AG04449 (cell line): ENCODE results near the gene MADD.

Experiments used
- CTCF ChIA-PET: fragments of 350-600 bp; formaldehyde crosslinking; extraction: SDS; loops from one replicate; lab custom pipeline; 2021; ENCODE audit warnings: antibody characterized with exemption; lab: Yijun Ruan, JAX
- POLR2A ChIA-PET: fragments of 400-600, 350-600 bp; formaldehyde crosslinking; extraction: SDS; loops from one replicate; lab custom pipeline; 2020; ENCODE audit warnings: antibody characterized with exemption, inconsistent platforms; lab: Yijun Ruan, JAX
- DNase-seq: peaks from one replicate; pipeline ENCODE4 v3.0.0-alpha.2; 2010; ENCODE audit warnings: low read depth, low spot score
- H3K4me3 ChIP-seq: 2 replicates; pipeline ENCODE4 v1.5.1; 2011; ENCODE audit warnings: low read depth, mild to moderate bottlenecking, control low read depth, low read length
- CTCF ChIP-seq: IDR thresholded peaks from one replicate; pipeline ENCODE4 v1.5.1; 2011; ENCODE audit warnings: mild to moderate bottlenecking, moderate library complexity, low read length, control low read depth, inconsistent platforms; ENCODE audit not compliant: insufficient read depth; ENCODE audit errors: missing control alignments

Gene MADD

GRCh38 chr11:47336595-47336994 lies 66.7 kb downstream of the MADD start:
- ChIA-PET CTCF (interaction anchor here (1.0 to 1.1 kb wide), 4 partner anchors 18 to 159 kb away, joined by 3 to 5 read pairs (median 4); partner anchors contain the start of gene ARFGAP2), POLR2A (no interaction called here)
- H3K4me3 ChIP-seq: no peak overlapping the region
- TF ChIP-seq CTCF: no peak
- no peak for DNase-seq

- no peak for DNase-seq
- CTCF ChIA-PET: interaction anchor here (1.0 to 1.1 kb wide), 3 partner anchors 17 to 160 kb away, joined by 3 to 5 read pairs (median 4); partner anchors contain the start of gene ARFGAP2
Measured at GRCh38 chr11:47337229-47337924, 67.4 kb downstream of the MADD start.

GRCh38 chr11:47338396-47339241 lies 68.7 kb downstream of the MADD start:
- ChIA-PET POLR2A (no interaction called here), CTCF (interaction anchor here (1.3 kb wide), 1 partner anchor 15 kb away, joined by 3 read pairs; no protein-coding TSS in a partner anchor)
- no peak for DNase-seq
- no peak overlapping the region for H3K4me3 ChIP-seq
- no peak for TF ChIP-seq CTCF

More at GRCh38 chr11:47337229-47337924, 67.4 kb downstream of the MADD start:
- no peak overlapping the region for H3K4me3 ChIP-seq
- no peak for TF ChIP-seq CTCF
- POLR2A ChIA-PET: no interaction called here

- TF ChIP-seq CTCF: no peak
- ChIA-PET POLR2A (no interaction called here), CTCF (no interaction called here)
- H3K4me3 ChIP-seq: no peak overlapping the region
- no peak for DNase-seq
Measured at GRCh38 chr11:47340010-47340409, 70.1 kb downstream of the MADD start.

GRCh38 chr11:47340980-47341775 lies 71.2 kb downstream of the MADD start:
- no peak overlapping the region for H3K4me3 ChIP-seq
- TF ChIP-seq CTCF: no peak
- no peak for DNase-seq
- ChIA-PET CTCF (interaction anchor here (1.0 to 1.2 kb wide), 2 partner anchors 13 to 178 kb away, joined by 4 to 9 read pairs; no protein-coding TSS in a partner anchor), POLR2A (no interaction called here)
